K562 (cell line): ENCODE measurements around the gene ADNP. TPM values are rescaled to one million over a fixed set of nuclear protein-coding genes. Genes with fewer than 3 reads are reported as not detected.

Source experiments
- ARID1B ChIP-seq: fragments of 450-650 bp; IDR thresholded peaks from 2 replicates; pipeline ENCODE4 v1.6.1; 2016; ENCODE audit warnings: antibody characterized with exemption, mild to moderate bottlenecking, inconsistent platforms
- FOXJ2 ChIP-seq: fragments of 200-800 bp; sonication (Bioruptor generic); IDR thresholded peaks from 2 replicates; pipeline ENCODE4 v1.6.1; 2016; ENCODE audit warnings: missing genetic modification characterization, missing compliant biosample characterization
- HEY1 ChIP-seq: fragments of 250-450 bp; sonication (Bioruptor Pico); IDR thresholded peaks from 2 replicates; pipeline ENCODE4 v1.5.0; 2020; ENCODE audit warnings: mild to moderate bottlenecking, moderate library complexity, borderline replicate concordance
- KDM5B ChIP-seq: fragments of 200-600 bp; sonication (generic); IDR thresholded peaks from 2 replicates; pipeline ENCODE4 v1.6.1; 2012; ENCODE audit warnings: low read depth, mild to moderate bottlenecking, moderate library complexity, low read length, control low read depth, inconsistent platforms; ENCODE audit not compliant: insufficient replicate concordance
- KLF1 ChIP-seq: fragments of 450-650 bp; IDR thresholded peaks from 2 replicates; pipeline ENCODE4 v1.6.1; 2016; ENCODE audit warnings: missing genetic modification characterization, missing compliant biosample characterization
- NCOA4 ChIP-seq: fragments of 450-650 bp; IDR thresholded peaks from 2 replicates; pipeline ENCODE4 v1.6.1; 2018; ENCODE audit warnings: mild to moderate bottlenecking; ENCODE audit not compliant: partially characterized antibody
- PRPF4 ChIP-seq: fragments of 200-400 bp; formaldehyde crosslinking; IDR thresholded peaks from one replicate; pipeline ENCODE4 v1.6.1; 2017; ENCODE audit warnings: low read length, low read depth, mild to moderate bottlenecking; ENCODE audit not compliant: insufficient read depth, poor library complexity, severe bottlenecking
- RBM15 ChIP-seq: fragments of 200-400 bp; formaldehyde crosslinking; IDR thresholded peaks from 2 replicates; pipeline ENCODE4 v1.6.1; 2018; ENCODE audit warnings: mild to moderate bottlenecking, low read length, moderate library complexity; ENCODE audit not compliant: insufficient read depth
- SMARCB1 ChIP-seq: IDR thresholded peaks from 2 replicates; pipeline ENCODE4 v1.6.1; 2011; ENCODE audit warnings: improper control_type of control experiment, low read depth; ENCODE audit not compliant: insufficient read length
- TRIM24 ChIP-seq, 2 experiments: fragments of 450-650 bp; IDR thresholded peaks; 2 replicates each; pipeline ENCODE4 v1.6.1; 2016
- polyA plus RNA-seq, 8 experiments: library from polyadenylated mRNA; depleted of rRNA in 4 of 8; stranded (reverse) in 5 of 8; unstranded in 3 of 8; fragments of >200 nt; fragmentation: Nextera tagmentation in 2 of 8; fragmentation: Illumina TruSeq in 1 of 8; extraction: Ambion mirVana in 2 of 8; extraction: Trizol in 1 of 8; gene quantifications; 2 replicates each; pipeline versions ENCODE4 v1.2.1 to v1.2.3, GENCODE V29; 2011 to 2014; ENCODE audit warnings: inconsistent platforms in 1 of 8, missing spikeins in 1 of 8
- total RNA-seq, 7 experiments: library from RNA; depleted of rRNA in 6 of 7; stranded (reverse); fragments of >200 nt in 6 of 7; fragmentation: Illumina TruSeq in 2 of 7; extraction: Trizol in 2 of 7; gene quantifications; 2 replicates each; pipeline versions ENCODE4 v1.2.1 to v1.2.3, GENCODE V29; 2011 to 2021; ENCODE audit warnings: low replicate concordance in 1 of 7
- TF ChIP-seq, protein P1 (sequence below): fragments of 450-650 bp; IDR thresholded peaks from 2 replicates; pipeline ENCODE4 v1.7.0; 2016; ENCODE audit warnings: borderline replicate concordance
- TF ChIP-seq, protein P2 (sequence below), 2 experiments: IDR thresholded peaks in 1 of 2; conservative IDR thresholded peaks in 1 of 2; 2 replicates each; pipeline ENCODE4 v1.6.1; 2016; ENCODE audit warnings: low read depth in 2 of 2, mild to moderate bottlenecking in 1 of 2, missing compliant biosample characterization in 1 of 2, missing genetic modification characterization in 1 of 2, moderate library complexity in 1 of 2
- TF ChIP-seq, protein P3 (sequence below): fragments of 450-650 bp; formaldehyde crosslinking; IDR thresholded peaks from 2 replicates; pipeline ENCODE4 v1.4.0; 2020; ENCODE audit warnings: mild to moderate bottlenecking, moderate library complexity
- TF ChIP-seq, protein P4 (sequence below): fragments of 150-350 bp; IDR thresholded peaks from 2 replicates; pipeline ENCODE4 v1.6.1; 2014; ENCODE audit warnings: low read depth, mild to moderate bottlenecking, low read length, borderline replicate concordance
- TF ChIP-seq, protein P5 (sequence below): fragments of 250-450 bp; sonication (Bioruptor Pico); IDR thresholded peaks from 2 replicates; pipeline ENCODE4 v1.4.0; 2020; ENCODE audit warnings: mild to moderate bottlenecking

ADNP gene
- total and polyA plus RNA-seq, 9 of the 15 experiments (the other 6 are each of a cell fraction or from before 2014, with no cell fraction given) = 17.8 to 59.9 (median 25.3) TPM

DNA sequence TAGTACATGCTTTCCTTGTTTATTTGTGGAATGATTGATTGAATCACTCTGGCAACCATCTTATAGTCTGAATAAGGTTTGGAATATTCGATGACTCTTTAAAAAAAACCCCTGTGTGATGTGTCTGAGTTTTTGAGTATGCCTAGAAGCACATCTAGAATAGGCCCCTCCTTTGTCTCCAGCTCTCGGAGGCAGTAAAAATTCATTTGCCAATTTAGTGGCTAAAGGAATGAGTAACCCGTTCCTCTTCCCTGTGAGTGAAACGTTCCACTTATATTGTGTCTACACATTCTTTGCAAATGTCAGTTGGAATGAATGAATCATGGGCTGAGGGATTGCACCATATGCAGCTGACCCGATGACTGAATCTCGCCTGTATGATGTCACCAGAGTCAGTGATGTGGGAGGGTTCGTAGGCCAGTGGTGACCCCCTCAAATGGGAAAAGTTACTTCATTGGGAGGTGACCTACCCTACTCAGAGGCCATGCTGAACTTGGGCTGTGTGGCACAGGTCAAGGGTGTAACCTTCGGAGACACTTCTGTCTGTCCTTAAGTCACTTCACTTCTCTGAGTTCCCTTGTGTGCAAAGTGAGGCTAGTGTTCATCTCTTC, 48.9 kb upstream of the ADNP start (continued):
- TF ChIP-seq KDM5B = no peak
- TF ChIP-seq, protein P1, sequence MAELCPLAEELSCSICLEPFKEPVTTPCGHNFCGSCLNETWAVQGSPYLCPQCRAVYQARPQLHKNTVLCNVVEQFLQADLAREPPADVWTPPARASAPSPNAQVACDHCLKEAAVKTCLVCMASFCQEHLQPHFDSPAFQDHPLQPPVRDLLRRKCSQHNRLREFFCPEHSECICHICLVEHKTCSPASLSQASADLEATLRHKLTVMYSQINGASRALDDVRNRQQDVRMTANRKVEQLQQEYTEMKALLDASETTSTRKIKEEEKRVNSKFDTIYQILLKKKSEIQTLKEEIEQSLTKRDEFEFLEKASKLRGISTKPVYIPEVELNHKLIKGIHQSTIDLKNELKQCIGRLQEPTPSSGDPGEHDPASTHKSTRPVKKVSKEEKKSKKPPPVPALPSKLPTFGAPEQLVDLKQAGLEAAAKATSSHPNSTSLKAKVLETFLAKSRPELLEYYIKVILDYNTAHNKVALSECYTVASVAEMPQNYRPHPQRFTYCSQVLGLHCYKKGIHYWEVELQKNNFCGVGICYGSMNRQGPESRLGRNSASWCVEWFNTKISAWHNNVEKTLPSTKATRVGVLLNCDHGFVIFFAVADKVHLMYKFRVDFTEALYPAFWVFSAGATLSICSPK = no peak
- no peak for TF ChIP-seq FOXJ2
- TF ChIP-seq HEY1 (CRISPR knock-in tag) = no peak
- no peak for TF ChIP-seq RBM15
- peak in 1 of 2 experiments; percentile 47; a peak in 1 of 4 replicates for TF ChIP-seq TRIM24 (IDR thresholded peaks at IDR 0.05)
- TF ChIP-seq, protein P2, sequence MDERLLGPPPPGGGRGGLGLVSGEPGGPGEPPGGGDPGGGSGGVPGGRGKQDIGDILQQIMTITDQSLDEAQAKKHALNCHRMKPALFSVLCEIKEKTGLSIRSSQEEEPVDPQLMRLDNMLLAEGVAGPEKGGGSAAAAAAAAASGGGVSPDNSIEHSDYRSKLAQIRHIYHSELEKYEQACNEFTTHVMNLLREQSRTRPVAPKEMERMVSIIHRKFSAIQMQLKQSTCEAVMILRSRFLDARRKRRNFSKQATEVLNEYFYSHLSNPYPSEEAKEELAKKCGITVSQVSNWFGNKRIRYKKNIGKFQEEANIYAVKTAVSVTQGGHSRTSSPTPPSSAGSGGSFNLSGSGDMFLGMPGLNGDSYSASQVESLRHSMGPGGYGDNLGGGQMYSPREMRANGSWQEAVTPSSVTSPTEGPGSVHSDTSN (CRISPR knock-in tag; IDR thresholded peaks at IDR 0.05; ENCODE audit: low read depth) = no peak
- TF ChIP-seq, protein P2 (tag; conservative IDR thresholded peaks at IDR 0.05; ENCODE audit: low read depth) = peak; percentile 31; the same call in 1 of the 2 replicates
- TF ChIP-seq, protein P3, sequence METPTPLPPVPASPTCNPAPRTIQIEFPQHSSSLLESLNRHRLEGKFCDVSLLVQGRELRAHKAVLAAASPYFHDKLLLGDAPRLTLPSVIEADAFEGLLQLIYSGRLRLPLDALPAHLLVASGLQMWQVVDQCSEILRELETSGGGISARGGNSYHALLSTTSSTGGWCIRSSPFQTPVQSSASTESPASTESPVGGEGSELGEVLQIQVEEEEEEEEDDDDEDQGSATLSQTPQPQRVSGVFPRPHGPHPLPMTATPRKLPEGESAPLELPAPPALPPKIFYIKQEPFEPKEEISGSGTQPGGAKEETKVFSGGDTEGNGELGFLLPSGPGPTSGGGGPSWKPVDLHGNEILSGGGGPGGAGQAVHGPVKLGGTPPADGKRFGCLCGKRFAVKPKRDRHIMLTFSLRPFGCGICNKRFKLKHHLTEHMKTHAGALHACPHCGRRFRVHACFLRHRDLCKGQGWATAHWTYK (CRISPR knock-in tag) = no peak
- TF ChIP-seq PRPF4 = no peak
- TF ChIP-seq, protein P4, sequence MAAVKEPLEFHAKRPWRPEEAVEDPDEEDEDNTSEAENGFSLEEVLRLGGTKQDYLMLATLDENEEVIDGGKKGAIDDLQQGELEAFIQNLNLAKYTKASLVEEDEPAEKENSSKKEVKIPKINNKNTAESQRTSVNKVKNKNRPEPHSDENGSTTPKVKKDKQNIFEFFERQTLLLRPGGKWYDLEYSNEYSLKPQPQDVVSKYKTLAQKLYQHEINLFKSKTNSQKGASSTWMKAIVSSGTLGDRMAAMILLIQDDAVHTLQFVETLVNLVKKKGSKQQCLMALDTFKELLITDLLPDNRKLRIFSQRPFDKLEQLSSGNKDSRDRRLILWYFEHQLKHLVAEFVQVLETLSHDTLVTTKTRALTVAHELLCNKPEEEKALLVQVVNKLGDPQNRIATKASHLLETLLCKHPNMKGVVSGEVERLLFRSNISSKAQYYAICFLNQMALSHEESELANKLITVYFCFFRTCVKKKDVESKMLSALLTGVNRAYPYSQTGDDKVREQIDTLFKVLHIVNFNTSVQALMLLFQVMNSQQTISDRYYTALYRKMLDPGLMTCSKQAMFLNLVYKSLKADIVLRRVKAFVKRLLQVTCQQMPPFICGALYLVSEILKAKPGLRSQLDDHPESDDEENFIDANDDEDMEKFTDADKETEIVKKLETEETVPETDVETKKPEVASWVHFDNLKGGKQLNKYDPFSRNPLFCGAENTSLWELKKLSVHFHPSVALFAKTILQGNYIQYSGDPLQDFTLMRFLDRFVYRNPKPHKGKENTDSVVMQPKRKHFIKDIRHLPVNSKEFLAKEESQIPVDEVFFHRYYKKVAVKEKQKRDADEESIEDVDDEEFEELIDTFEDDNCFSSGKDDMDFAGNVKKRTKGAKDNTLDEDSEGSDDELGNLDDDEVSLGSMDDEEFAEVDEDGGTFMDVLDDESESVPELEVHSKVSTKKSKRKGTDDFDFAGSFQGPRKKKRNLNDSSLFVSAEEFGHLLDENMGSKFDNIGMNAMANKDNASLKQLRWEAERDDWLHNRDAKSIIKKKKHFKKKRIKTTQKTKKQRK = no peak
- TF ChIP-seq, protein P5, sequence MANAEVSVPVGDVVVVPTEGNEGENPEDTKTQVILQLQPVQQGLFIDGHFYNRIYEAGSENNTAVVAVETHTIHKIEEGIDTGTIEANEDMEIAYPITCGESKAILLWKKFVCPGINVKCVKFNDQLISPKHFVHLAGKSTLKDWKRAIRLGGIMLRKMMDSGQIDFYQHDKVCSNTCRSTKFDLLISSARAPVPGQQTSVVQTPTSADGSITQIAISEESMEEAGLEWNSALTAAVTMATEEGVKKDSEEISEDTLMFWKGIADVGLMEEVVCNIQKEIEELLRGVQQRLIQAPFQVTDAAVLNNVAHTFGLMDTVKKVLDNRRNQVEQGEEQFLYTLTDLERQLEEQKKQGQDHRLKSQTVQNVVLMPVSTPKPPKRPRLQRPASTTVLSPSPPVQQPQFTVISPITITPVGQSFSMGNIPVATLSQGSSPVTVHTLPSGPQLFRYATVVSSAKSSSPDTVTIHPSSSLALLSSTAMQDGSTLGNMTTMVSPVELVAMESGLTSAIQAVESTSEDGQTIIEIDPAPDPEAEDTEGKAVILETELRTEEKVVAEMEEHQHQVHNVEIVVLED (CRISPR knock-in tag) = no peak
- TF ChIP-seq KLF1 (tag) = no peak
- no peak for TF ChIP-seq SMARCB1
- no peak for TF ChIP-seq NCOA4
- TF ChIP-seq ARID1B = peak; percentile 44; the same call in 1 of the 2 replicates
